Measurements from ENCODE around the gene KDM2B. TPM values are rescaled to one million over a fixed set of nuclear protein-coding genes. Genes with fewer than 3 reads are reported as not detected.

The KDM2B gene
- total and polyA plus RNA-seq, 2 donors (not counting 3 experiments of a cell fraction or from before 2014, with no cell fraction given): 26.8 to 37.3 TPM

- POLR2A ChIA-PET: no interaction called here
- BruUV-seq (replicated peaks): no TSS peak
- intact Hi-C loops (cut with micrococcal nuclease): loop anchor here (5.0 kb wide), 1 partner anchor 89 kb away; the partner anchor contains the start of gene ANAPC5
Observed at GRCh38 chr12:121441555-121441954, 139.3 kb downstream of the KDM2B start.

More at GRCh38 chr12:121441555-121441954, 139.3 kb downstream of the KDM2B start:
- Histone ChIP-seq H3K36me3 (ENCODE audit: control insufficient read depth in 2 of 2, extremely low read depth in 1 of 2, insufficient read depth in 2 of 2, low read length in 2 of 2) (peaks cover 3 to 26% of the 10 kb centered on the region in 2 experiments), H3K9me3 (replicated peaks; ENCODE audit: control insufficient read depth, insufficient read depth, low read length) (no peaks in the 10 kb centered on the region), H3K4me2 (ENCODE audit: insufficient read depth, low read length) (no peak overlapping the region), H3K27me3 (ENCODE audit: control insufficient read depth in 2 of 2, insufficient read depth in 2 of 2, low read length in 2 of 2) (no peaks in the 10 kb centered on the region), H3K9ac (replicated peaks; ENCODE audit: extremely low read depth, insufficient read depth, low read length) (no peak overlapping the region), H4K20me1 (replicated peaks; ENCODE audit: control insufficient read depth, extremely low read depth, insufficient read depth, low read length) (no peaks in the 10 kb centered on the region), H3K9me1 (replicated peaks; ENCODE audit: control insufficient read depth, extremely low read depth, insufficient read depth, low read length) (no peaks in the 10 kb centered on the region), H3K27ac (ENCODE audit: insufficient read depth, low read depth, low read length) (no peak overlapping the region), H3K79me2 (ENCODE audit: control insufficient read depth, insufficient read depth, low read length) (no peaks in the 10 kb centered on the region), H3K4me3 (replicated peaks in 1 of 3; ENCODE audit: insufficient read depth in 1 of 3, low read depth in 1 of 3, low read length in 3 of 3) (no peak overlapping the region), H2AFZ (ENCODE audit: low read depth, low read length) (no peak overlapping the region), H3K4me1 (ENCODE audit: control insufficient read depth, extremely low read depth, insufficient read depth, low read length) (no peaks in the 10 kb centered on the region)
- dilution Hi-C loops (cut with MboI; ENCODE audit: extremely low pct_ligation_motif_present, low sequenced_read_pairs): no loop called here
- CTCF ChIA-PET: interaction anchor here (2.1 to 8.5 kb wide), 5 partner anchors 9 to 105 kb away, joined by 6 to 110 read pairs (median 11); partner anchors contain the start of gene ANAPC5
- no peak for TF ChIP-seq POLR2AphosphoS5 (IDR thresholded peaks at IDR 0.05; ENCODE audit: insufficient read depth, low read depth, low read length)
- no peak for TF ChIP-seq CTCF (IDR thresholded peaks at IDR 0.05; ENCODE audit: extremely low read depth in 1 of 2, insufficient read depth in 1 of 2, low read depth in 1 of 2, low read length in 2 of 2)
- TF ChIP-seq GATA2 (IDR thresholded peaks at IDR 0.05; ENCODE audit: insufficient read depth, insufficient read length, low read depth, low read length): no peak
- no peak for TF ChIP-seq MAX (IDR thresholded peaks at IDR 0.05; ENCODE audit: insufficient read depth, insufficient read length)
- no peak for TF ChIP-seq MYC (IDR thresholded peaks at IDR 0.05; ENCODE audit: low read depth, low read length)
- no peak for TF ChIP-seq JUN (IDR thresholded peaks at IDR 0.05; ENCODE audit: borderline replicate concordance, insufficient read depth, insufficient read length, low read depth)
- TF ChIP-seq EZH2 (IDR thresholded peaks at IDR 0.05; ENCODE audit: borderline replicate concordance, low read depth, low read length, severe bottlenecking): no peak
- no peak for TF ChIP-seq FOS (IDR thresholded peaks at IDR 0.05; ENCODE audit: borderline replicate concordance, insufficient read depth, low read length)
- TF ChIP-seq POLR2A (IDR thresholded peaks at IDR 0.05; ENCODE audit: low read depth, low read length): no peak
- DNase-seq (ENCODE audit: low read depth, low spot score) (no peak), FAIRE-seq (no peak)
